HUES6 (cell line): ENCODE results near the gene ETV3L.
A peak's percentile ranks its signal among the peaks of the same experiment; 100 is the strongest.

Experiments used
- H3K27ac ChIP-seq: 2 replicates; pipeline ENCODE4 v1.7.0; 2013; ENCODE audit warnings: low read depth, mild to moderate bottlenecking, low read length, inconsistent platforms
- H3K27me3 ChIP-seq: 2 replicates; pipeline ENCODE4 v1.6.1; 2013; ENCODE audit warnings: low read length; ENCODE audit not compliant: control insufficient read depth, insufficient read depth
- H3K36me3 ChIP-seq: 2 replicates; pipeline ENCODE4 v1.6.1; 2013; ENCODE audit warnings: low read length; ENCODE audit not compliant: control insufficient read depth, insufficient read depth
- H3K4me1 ChIP-seq: 2 replicates; pipeline ENCODE4 v1.6.1; 2013; ENCODE audit warnings: low read length; ENCODE audit not compliant: control insufficient read depth, insufficient read depth
- H3K4me3 ChIP-seq: 2 replicates; pipeline ENCODE4 v1.5.1; 2013; ENCODE audit warnings: low read depth, low read length
- H3K9ac ChIP-seq: one replicate; pipeline ENCODE4 v1.6.1; 2013; ENCODE audit warnings: mild to moderate bottlenecking, low read length
- H3K9me3 ChIP-seq: 2 replicates; pipeline ENCODE4 v1.6.1; 2013; ENCODE audit warnings: low read depth, low read length; ENCODE audit not compliant: control insufficient read depth, insufficient read depth

ETV3L gene

DNA sequence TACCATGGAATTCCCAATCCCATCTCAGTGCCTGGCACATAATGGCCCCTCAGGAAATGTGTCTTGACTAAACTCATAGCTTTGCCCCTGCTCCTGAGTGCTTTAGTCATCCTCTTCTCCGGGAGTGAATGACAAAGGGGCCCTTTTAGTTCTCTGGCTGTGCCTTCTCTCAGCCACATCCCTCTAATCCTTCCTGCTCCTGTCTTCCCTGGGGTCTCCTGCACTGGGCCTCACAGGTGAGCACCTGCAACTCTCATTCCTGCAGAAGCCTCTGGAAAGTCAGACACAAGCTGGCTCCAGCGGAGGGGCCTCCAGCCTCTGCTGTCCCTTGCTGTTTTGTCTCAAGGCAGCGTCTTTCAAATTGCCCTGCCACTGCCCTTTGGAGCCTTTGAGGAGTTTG lies 14.0 kb upstream of the ETV3L start:
- H3K4me1 ChIP-seq = peaks cover 65% of the 10 kb centered on the region
- no peak overlapping the region for H3K4me3 ChIP-seq
- H3K36me3 ChIP-seq = no peaks in the 10 kb centered on the region
- H3K27me3 ChIP-seq = peaks cover 14% of the 10 kb centered on the region; the same call in 1 of the 2 replicates
- H3K27ac ChIP-seq = no peak overlapping the region
- no peak overlapping the region for H3K9ac ChIP-seq
- H3K9me3 ChIP-seq = no peaks in the 10 kb centered on the region

DNA sequence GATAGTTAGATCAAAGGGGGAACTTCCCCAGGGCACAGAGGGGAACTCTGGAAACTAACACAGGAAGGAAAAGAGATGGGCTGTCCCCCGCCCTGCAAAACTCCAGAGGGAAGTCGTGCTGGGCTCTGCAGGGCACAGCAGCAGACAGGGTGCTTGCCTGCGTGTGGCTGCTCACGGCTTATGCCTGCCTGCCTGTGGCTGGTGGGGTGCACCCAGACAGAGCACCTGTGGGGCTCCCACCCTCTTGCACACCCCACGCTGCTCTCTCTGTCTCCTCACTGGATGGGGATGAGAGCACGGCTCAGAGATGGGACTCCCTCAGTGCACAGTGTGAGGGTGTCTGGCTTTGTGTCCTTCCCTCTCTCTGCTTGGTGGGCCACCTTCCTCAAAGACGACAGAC lies 13.5 kb upstream of the ETV3L start:
- Histone ChIP-seq H3K9me3 (no peaks in the 10 kb centered on the region), H3K4me3 (no peak overlapping the region), H3K4me1 (peaks cover 64% of the 10 kb centered on the region), H3K27ac (no peak overlapping the region), H3K9ac (no peak overlapping the region), H3K27me3 (peaks cover 19% of the 10 kb centered on the region; the same call in 1 of the 2 replicates), H3K36me3 (no peaks in the 10 kb centered on the region)

DNA sequence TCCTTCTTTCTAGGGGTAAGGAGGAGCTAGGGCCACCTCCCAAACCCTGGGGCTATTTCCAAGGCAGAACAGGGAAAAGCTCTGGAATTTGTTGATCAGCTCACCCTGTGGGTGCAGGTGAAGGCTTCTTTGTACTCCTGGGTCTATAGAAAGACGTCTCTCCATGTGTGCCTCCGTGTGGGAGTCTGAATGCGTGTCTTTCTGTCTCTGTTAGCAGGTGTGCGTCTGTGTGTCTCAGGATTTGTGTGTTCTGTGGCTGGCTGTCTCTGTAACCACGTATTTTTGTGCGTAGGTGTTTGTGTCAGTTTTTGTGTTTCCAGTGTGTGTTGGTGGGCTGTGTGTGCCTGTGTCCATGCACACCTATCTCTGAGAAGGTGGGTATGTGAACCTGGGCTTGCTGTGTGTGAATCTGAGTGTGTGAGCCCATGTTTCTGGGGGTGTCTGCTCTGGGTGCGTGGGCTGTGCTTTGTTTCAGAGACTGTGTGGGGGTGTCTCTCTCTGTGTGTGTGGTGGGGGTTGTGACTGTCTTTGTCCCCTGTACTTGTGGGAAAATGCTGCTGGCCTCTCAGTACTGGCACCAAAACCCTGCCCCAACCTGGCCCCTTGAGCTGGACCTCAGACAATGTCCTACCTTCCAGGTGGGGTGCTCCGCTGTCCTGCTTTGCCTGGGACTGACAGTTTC lies 12.7 kb upstream of the ETV3L start:
- Histone ChIP-seq H3K4me3 (peak overlapping the region; percentile 10; the same call in 1 of the 2 replicates), H3K27me3 (peaks cover 27% of the 10 kb centered on the region), H3K27ac (no peak overlapping the region), H3K9me3 (no peaks in the 10 kb centered on the region), H3K9ac (no peak overlapping the region), H3K36me3 (no peaks in the 10 kb centered on the region), H3K4me1 (peaks cover 64% of the 10 kb centered on the region)

DNA sequence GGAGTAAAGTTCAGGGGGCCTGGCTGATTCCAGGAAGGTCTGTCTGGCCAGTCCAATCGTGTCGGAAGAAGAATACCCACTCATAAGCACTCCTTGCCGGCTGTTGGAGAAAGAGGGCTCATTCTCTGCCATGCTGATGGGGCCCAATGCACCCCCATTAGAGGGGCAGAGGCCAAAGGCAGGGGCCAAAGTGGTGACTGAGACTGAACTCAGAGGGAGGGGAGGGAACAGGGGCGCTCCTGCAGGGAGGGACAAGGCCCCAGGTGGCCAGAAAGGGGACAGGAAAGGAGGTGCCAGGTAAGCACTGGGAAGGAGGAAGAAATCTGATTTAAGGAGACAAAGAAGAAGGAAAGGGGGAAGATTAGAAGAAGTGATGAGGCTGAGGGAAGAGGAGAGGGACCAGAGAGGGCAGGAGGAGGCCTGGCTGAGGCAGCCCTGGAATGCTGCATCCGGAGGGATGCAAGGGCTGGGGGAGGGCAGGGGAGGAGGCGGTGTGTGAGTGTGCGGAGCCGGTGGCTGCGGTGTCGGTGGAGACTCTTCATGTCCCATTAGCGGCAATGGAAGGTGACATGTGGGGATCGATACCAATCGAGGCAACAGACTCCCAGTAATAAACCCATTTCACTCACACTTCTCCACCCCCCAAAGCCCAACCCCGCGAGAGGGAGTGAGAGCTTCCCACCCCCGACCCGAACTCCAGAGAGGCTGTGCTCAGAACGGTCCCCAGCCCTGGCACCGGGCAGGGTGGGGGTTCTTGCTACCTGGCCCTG lies 12.0 kb upstream of the ETV3L start:
- H3K4me1 ChIP-seq = peaks cover 64% of the 10 kb centered on the region
- no peak overlapping the region for H3K27ac ChIP-seq
- peaks cover 34% of the 10 kb centered on the region for H3K27me3 ChIP-seq
- H3K9ac ChIP-seq = no peak overlapping the region
- peak overlapping the region; percentile 10; the same call in 1 of the 2 replicates for H3K4me3 ChIP-seq
- H3K36me3 ChIP-seq = no peaks in the 10 kb centered on the region
- H3K9me3 ChIP-seq = no peaks in the 10 kb centered on the region

DNA sequence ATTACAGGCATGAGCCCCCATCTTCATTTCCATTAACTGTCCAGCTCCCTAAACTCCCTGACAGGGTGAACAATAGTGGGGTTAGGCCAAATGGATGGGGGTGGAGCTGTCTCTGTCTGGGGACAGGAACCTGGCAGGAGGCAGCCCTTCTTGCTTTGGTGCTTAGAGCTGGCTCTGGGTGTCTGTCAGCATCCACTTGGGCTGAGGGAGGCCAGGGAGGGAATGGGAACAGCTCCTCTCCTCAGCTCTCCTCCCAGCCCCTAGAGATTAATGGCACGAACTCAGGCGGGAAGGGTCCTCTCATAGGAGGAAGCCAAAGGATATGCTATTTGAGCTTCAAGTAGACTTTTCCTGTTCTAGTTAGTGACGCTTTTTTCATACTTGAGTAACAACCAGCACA lies 11.1 kb upstream of the ETV3L start:
- peaks cover 39% of the 10 kb centered on the region for H3K27me3 ChIP-seq
- H3K9me3 ChIP-seq = no peaks in the 10 kb centered on the region
- H3K36me3 ChIP-seq = no peaks in the 10 kb centered on the region

DNA sequence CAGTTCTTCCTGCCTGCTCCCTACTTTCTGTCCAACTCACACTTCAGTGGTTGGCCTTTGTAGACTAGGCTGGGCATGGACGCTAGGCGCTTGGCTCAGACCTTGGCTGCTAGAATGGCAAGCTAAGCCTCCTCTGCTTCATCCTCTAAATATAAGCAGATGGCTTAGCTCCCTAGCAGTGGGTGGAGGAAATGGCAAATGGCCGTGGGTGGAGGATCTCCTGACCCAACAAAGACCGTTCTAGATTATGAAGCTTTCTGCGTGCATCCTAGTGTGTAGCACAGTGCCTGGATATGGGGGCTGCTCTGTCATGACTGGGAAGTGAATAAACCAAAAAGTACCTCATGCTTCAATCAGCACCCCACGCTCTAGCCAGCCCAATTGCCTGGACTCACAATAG lies 10.4 kb upstream of the ETV3L start:
- peaks cover 57% of the 10 kb centered on the region for H3K4me1 ChIP-seq
- peaks cover 43% of the 10 kb centered on the region for H3K27me3 ChIP-seq
- H3K9me3 ChIP-seq = no peaks in the 10 kb centered on the region
- no peak overlapping the region for H3K4me3 ChIP-seq
- H3K27ac ChIP-seq = no peak overlapping the region
- no peak overlapping the region for H3K9ac ChIP-seq
- no peaks in the 10 kb centered on the region for H3K36me3 ChIP-seq

More for the DNA sequence above, 11.1 kb upstream of the ETV3L start:
- H3K9ac ChIP-seq = no peak overlapping the region
- H3K27ac ChIP-seq = no peak overlapping the region
- H3K4me3 ChIP-seq = no peak overlapping the region
- peaks cover 61% of the 10 kb centered on the region for H3K4me1 ChIP-seq

DNA sequence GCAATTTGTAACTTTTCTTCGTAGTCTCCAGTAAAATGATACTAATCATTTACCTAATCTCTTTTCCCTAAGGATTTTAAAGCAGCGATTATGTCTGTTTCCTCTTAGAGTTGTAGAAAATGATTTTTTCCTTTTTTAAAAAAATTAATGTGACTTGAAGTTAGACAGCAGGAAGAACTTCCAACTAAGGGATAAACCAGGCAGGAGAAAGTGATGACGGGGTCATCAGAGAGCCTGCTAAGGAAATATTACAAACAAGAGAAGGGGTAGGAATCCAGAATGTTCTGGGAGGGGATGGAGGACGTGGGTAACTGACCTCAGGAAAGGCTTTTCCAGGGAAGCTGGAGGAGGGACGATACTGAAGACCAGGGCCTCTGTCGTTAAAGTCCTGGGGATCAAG lies 8.8 kb upstream of the ETV3L start:
- Histone ChIP-seq H3K4me3 (no peak overlapping the region), H3K27me3 (peaks cover 43% of the 10 kb centered on the region), H3K36me3 (no peaks in the 10 kb centered on the region), H3K4me1 (peaks cover 48% of the 10 kb centered on the region), H3K27ac (no peak overlapping the region), H3K9me3 (no peaks in the 10 kb centered on the region), H3K9ac (no peak overlapping the region)

DNA sequence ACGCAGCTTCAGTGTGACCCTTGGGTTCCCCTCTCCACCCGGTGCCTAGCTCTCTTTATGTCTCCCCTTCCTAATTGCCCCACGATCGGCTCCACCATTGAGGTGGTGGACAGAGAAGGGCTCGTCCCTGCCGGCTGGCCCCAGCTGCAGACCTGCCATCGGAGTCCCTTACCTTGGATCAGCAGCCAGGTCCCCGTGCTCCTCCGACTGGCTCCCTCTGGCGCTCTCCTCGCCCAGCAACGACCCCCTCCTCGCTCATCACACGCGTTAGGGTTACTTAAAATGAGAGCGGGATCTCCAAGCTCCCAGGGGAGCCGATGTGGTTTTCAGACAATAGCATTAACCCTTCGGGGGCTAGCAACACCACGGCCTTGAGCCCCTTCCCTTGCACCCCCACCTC lies 8.1 kb upstream of the ETV3L start:
- no peaks in the 10 kb centered on the region for H3K9me3 ChIP-seq
- no peak overlapping the region for H3K4me3 ChIP-seq
- no peak overlapping the region for H3K27ac ChIP-seq
- H3K9ac ChIP-seq = no peak overlapping the region
- H3K4me1 ChIP-seq = peaks cover 41% of the 10 kb centered on the region
- no peaks in the 10 kb centered on the region for H3K36me3 ChIP-seq
- peaks cover 39% of the 10 kb centered on the region for H3K27me3 ChIP-seq

DNA sequence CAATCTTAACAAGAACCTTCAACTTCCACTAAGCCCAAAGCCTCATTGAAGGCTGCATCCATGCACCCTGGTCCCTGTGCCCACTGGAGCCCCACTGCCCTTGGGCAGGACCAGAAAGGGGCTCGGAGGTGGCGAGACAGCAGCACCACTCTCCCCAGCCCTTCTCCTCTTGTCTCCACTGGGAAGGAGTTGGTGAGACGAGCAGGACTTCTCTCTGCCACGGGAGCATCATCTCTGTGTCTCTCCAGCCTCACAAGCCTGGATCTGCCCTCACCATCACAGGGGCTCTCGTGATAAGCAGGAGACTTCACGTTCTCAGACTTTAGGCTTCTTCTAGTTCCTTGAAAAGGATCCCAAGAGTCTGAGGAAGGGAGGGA lies 7.2 kb upstream of the ETV3L start:
- H3K27ac ChIP-seq = no peak overlapping the region
- H3K9ac ChIP-seq = no peak overlapping the region
- H3K4me1 ChIP-seq = peaks cover 32% of the 10 kb centered on the region
- no peaks in the 10 kb centered on the region for H3K9me3 ChIP-seq
- no peaks in the 10 kb centered on the region for H3K36me3 ChIP-seq
- H3K27me3 ChIP-seq = peaks cover 33% of the 10 kb centered on the region
- no peak overlapping the region for H3K4me3 ChIP-seq

DNA sequence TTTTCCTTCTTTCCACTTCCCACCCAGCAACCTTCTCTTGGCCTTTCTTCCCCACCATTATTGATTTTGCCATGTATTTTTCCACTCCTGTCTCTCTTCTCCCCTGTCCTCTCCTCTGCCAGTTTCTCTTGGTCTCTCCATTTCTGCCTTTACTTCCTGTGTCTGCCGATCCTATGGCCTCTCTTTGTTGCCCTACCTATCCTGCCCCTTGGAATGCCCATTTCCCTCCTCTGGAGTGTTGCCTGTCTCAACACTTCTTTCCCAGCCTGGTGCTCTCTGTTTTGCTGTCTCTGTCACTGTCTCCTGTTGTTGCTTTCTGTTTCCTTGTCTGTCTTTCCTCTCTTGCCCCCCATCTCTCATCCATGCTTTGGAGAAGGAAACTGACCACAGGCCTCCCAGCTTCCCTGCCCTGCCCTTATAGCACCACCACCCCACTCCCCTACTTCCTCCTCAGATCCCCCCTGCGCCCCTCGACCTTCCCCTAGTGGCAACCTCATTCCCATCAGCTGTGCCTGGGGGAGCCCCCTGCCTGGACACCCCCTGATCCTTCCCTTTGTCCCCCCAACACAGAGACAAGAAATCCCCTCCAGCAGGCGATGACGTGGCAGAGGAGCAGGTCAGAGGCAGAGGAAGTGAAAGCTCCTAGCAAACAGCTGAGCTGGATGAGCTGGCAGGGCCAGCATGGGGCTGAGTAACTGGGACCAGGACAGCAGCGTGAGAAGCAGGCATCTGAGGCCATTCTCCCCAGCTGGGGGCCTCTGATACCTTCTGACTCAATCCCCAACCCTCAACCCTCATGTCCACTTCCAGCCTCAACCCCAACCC lies 6.6 kb upstream of the ETV3L start:
- no peak overlapping the region for H3K4me3 ChIP-seq
- no peaks in the 10 kb centered on the region for H3K9me3 ChIP-seq
- H3K36me3 ChIP-seq = no peaks in the 10 kb centered on the region
- peaks cover 32% of the 10 kb centered on the region for H3K27me3 ChIP-seq
- peaks cover 26% of the 10 kb centered on the region for H3K4me1 ChIP-seq
- no peak overlapping the region for H3K9ac ChIP-seq
- no peak overlapping the region for H3K27ac ChIP-seq
